ENCODE measurements around the gene SDF4. TPM values are rescaled to one million over a fixed set of nuclear protein-coding genes. Genes with fewer than 3 reads are reported as not detected.

Gene SDF4
- total RNA-seq, 4 donors from 2014 or later, result 51.0 to 94.2 (median 79.4) TPM

DNA sequence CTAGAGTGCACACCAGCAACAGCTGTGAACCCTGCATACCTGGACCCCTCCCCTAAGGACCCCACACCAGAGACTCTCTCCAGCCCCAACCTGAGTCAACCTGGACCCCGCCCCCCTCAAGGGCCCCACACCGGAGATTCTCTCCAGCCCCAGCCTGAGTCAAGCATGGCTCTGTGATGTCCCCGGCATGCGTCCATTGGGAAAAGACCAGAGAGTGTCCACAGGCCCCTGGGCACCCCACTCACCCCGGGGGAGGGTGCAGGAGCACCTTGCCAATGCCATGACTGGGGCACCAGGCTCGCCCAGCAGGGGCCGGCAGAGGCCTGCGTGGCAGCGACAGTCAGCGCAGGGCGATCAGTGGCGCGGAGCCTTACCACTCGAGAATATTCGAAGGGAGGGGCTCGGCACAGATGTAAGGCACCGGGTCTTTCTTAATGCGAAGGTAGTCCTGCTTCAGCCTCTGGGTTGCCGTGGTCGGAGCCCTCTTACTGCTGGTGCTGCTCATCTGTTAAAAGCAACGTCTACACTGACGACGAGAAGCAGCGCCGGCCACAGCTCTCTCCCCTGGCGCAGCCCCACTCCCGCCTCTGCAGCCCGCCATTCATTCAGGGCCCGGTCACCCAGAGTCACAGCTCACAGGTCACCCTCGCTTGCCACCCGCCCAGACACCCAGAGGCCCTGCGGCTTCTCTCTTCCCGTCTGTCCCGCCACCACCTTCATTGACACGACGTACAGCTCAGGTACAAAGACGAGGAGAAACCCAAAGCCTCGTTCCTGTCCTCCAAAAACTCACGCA lies 35.9 kb upstream of the SDF4 start:
- H3K27ac ChIP-seq, result no peak overlapping the region
- no peaks in the 10 kb centered on the region for H3K27me3 ChIP-seq
- peaks cover 0 to 24% of the 10 kb centered on the region in 2 donors for H3K36me3 ChIP-seq
- intact Hi-C loops (cut with DNase I; ENCODE audit: low total_unique reads), result no loop called here
- DNase-seq (no peak), ATAC-seq (no peak)
- no peaks in the 10 kb centered on the region for H3K9me3 ChIP-seq
- in situ Hi-C loops (cut with MboI; ENCODE audit: low sequenced_read_pairs in 4 of 4), result loop anchor here in 2 of 4 donors (25.0 kb wide), 2 partner anchors 130 to 155 kb away; partner anchors contain the start of gene C1orf159 (in 1 of the 2)
- no peak overlapping the region for H3K4me3 ChIP-seq
- peaks cover 27 to 34% of the 10 kb centered on the region in 2 donors for H3K4me1 ChIP-seq
- TF ChIP-seq POLR2A (IDR thresholded peaks at IDR 0.05), result no peak
- TF ChIP-seq, protein P1, sequence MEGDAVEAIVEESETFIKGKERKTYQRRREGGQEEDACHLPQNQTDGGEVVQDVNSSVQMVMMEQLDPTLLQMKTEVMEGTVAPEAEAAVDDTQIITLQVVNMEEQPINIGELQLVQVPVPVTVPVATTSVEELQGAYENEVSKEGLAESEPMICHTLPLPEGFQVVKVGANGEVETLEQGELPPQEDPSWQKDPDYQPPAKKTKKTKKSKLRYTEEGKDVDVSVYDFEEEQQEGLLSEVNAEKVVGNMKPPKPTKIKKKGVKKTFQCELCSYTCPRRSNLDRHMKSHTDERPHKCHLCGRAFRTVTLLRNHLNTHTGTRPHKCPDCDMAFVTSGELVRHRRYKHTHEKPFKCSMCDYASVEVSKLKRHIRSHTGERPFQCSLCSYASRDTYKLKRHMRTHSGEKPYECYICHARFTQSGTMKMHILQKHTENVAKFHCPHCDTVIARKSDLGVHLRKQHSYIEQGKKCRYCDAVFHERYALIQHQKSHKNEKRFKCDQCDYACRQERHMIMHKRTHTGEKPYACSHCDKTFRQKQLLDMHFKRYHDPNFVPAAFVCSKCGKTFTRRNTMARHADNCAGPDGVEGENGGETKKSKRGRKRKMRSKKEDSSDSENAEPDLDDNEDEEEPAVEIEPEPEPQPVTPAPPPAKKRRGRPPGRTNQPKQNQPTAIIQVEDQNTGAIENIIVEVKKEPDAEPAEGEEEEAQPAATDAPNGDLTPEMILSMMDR (IDR thresholded peaks at IDR 0.05 in 4 of 5, conservative IDR thresholded peaks at IDR 0.05 in 1 of 5), result no peak

DNA sequence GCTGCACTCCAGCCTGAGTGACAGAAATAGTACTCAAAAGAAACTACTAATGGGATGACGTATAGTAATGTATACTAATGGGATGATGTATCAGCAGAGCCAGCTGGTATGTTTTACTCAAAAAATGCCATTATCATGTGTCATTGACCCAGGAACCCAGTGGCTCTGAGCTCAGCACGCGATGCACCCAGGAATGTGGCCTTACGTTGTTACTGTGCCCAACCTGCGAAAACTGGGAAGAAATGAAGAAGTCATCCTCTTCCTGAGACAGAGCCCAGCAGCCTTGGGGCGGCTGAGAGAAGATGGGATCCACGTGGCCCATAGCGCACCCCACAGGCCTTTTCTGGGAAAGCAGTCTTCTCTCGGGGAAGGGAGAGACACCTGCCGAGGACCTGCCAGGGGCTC lies 33.1 kb upstream of the SDF4 start:
- Histone ChIP-seq H3K4me3 (no peak overlapping the region), H3K36me3 (peaks cover 0 to 52% of the 10 kb centered on the region in 2 donors)
- TF ChIP-seq, protein P1 (IDR thresholded peaks at IDR 0.05 in 4 of 5, conservative IDR thresholded peaks at IDR 0.05 in 1 of 5), result no peak
- no peak for TF ChIP-seq POLR2A (IDR thresholded peaks at IDR 0.05)

GRCh38 chr1:1264026-1264425 lies 32.2 kb upstream of the SDF4 start:
- TF ChIP-seq POLR2A (IDR thresholded peaks at IDR 0.05), result no peak
- TF ChIP-seq, protein P1 (IDR thresholded peaks at IDR 0.05 in 4 of 5, conservative IDR thresholded peaks at IDR 0.05 in 1 of 5), result no peak
- Histone ChIP-seq H3K4me1 (no peaks in the 10 kb centered on the region), H3K27me3 (no peaks in the 10 kb centered on the region), H3K36me3 (peaks cover 0 to 60% of the 10 kb centered on the region in 2 donors), H3K27ac (no peak overlapping the region), H3K9me3 (no peaks in the 10 kb centered on the region), H3K4me3 (no peak overlapping the region)
- in situ Hi-C loops (cut with MboI; ENCODE audit: low sequenced_read_pairs in 4 of 4), result loop anchor here in 2 of 4 donors (25.0 kb wide), 2 partner anchors 127 to 152 kb away; partner anchors contain the start of gene C1orf159 (in 1 of the 2)
- ATAC-seq (no peak), DNase-seq (no peak)
- intact Hi-C loops (cut with DNase I; ENCODE audit: low total_unique reads), result no loop called here

More for the DNA sequence above, 33.1 kb upstream of the SDF4 start:
- Histone ChIP-seq H3K9me3 (no peaks in the 10 kb centered on the region), H3K27me3 (no peaks in the 10 kb centered on the region), H3K4me1 (peaks cover 0 to 5% of the 10 kb centered on the region in 2 donors), H3K27ac (no peak overlapping the region)
- intact Hi-C loops (cut with DNase I; ENCODE audit: low total_unique reads), result no loop called here
- ATAC-seq, result no peak
- DNase-seq, result no peak
- in situ Hi-C loops (cut with MboI; ENCODE audit: low sequenced_read_pairs in 4 of 4), result loop anchor here in 2 of 4 donors (25.0 kb wide), 2 partner anchors 128 to 153 kb away; partner anchors contain the start of gene C1orf159 (in 1 of the 2)

DNA sequence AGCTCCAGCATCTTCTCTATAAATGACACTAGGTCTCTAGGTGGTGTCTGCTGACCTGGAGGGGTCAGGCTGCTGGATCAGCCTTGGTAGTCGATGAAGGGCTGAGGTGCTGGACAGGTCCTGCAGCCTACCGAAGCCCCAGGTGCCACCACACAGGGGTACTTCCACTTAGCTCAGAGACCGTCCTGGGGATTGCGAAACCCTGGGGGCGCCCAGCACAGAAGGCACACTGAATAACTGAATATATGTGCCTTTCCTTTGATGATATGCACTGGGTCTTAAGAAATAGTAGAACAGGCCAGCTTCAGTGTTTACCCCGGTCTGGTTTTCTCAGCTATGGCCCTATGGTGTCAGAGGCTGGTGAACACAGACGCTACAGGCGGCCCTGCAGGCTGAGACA lies 31.0 kb upstream of the SDF4 start:
- ATAC-seq (no peak), DNase-seq (no peak)
- H3K4me1 ChIP-seq, result no peaks in the 10 kb centered on the region
- no peak overlapping the region for H3K27ac ChIP-seq
- intact Hi-C loops (cut with DNase I; ENCODE audit: low total_unique reads) (no loop called here), in situ Hi-C loops (cut with MboI; ENCODE audit: low sequenced_read_pairs in 4 of 4) (loop anchor here in 2 of 4 donors (25.0 kb wide), 2 partner anchors 125 to 150 kb away; partner anchors contain the start of gene C1orf159 (in 1 of the 2))
- TF ChIP-seq, protein P1 (IDR thresholded peaks at IDR 0.05 in 4 of 5, conservative IDR thresholded peaks at IDR 0.05 in 1 of 5), result no peak
- TF ChIP-seq POLR2A (IDR thresholded peaks at IDR 0.05), result no peak
- no peaks in the 10 kb centered on the region for H3K27me3 ChIP-seq
- peaks cover 0 to 57% of the 10 kb centered on the region in 2 donors for H3K36me3 ChIP-seq
- H3K4me3 ChIP-seq, result no peak overlapping the region
- no peaks in the 10 kb centered on the region for H3K9me3 ChIP-seq

All from gastrocnemius medialis (tissue), 4 donors.